GM21526 (cell line): ENCODE measurements around the gene PRKAG2.
"Not testable (repeated sequence)": the region's sequence is repeated elsewhere in the genome, so short reads cannot be mapped to it uniquely, and the experiment has no call there.

Experiments used
- ATAC-seq: cut with Tn5 transposase; IDR thresholded peaks from one replicate; pipeline ENCODE4 v1.9.1; 2021; ENCODE audit warnings: moderate library complexity; ENCODE audit not compliant: unreplicated experiment, low FRiP score

The PRKAG2 gene

DNA sequence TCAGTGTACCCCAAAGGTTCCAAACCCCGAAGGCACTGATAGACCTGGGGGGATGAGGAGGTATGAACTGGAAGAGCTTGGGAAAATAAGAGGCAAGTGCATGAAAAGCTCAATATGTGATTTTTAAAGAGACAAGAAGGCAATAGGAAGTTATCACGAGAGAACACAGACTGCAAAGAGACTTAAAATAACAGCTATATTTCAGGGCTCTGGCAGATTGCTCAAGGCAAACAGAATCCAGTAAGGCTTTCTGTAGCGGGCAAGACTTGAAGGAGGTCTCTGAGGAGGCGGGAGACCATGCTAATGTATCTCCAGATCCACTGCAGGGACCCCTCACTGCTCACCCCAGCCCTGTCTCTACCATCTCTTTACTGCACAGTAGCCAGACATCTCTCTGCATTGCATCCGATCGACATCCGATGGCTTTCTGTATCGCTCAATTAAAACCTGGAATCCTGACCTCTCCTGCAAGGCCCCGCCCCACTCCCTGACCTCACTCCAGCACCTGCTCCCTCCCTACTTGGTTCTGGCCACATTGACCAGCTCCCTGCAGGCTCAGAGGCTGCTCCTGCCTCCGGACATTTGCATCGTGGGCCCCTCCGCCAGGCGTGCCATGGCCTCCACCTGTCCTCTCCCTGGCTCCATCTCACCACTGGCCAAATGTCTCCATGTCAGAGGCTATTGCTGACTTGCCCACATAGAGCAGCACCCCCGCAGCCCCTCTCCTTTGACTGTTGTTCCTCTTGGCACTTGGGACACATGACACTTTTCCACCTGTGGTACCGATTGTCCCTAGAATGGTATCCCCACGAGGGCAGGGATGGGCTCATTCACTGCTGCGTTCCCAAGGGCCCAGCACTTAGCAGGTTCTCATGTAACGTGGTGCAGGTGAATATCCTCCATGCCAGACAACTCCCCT is 118.0 kb downstream of the PRKAG2 start:
- no peak for ATAC-seq

DNA sequence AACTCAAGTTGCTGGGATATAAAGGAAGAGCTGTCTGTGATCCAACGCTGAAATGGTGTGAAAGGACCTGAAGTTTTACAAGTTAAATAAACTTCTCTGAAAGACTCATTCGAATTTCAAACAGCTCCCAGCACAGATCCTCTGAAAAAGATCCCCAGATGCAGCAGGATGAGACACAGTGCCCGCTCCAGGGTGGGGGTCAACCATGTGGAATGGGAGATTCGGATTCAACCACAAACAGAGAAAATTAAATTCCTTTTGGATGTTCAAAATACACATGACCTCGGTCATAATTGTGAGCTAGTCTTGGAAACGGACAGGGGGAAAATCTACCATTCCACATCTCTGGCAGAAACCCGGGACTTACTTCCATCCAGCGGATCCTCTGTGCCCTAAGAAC is 119.6 kb downstream of the PRKAG2 start:
- no peak for ATAC-seq

DNA sequence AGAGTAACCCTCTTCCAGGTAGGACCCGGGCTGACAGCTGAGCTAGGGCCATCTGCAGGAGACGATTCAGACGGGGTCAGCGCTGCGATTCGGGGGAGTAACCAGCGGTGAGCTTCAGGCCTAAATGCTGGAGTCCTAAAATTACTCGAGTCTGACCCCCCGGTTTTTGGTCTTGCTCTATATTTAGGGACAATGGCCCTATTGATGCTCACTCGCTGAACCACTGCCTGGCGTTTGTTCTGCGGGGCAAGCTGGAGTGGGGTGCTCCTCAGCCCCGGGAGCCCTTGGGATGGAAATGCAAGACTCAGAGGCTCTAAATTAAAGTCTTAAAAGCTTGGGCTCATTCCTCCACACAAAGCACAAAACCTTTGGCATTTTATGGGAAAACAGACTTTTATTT is 120.0 kb downstream of the PRKAG2 start:
- no peak for ATAC-seq

DNA sequence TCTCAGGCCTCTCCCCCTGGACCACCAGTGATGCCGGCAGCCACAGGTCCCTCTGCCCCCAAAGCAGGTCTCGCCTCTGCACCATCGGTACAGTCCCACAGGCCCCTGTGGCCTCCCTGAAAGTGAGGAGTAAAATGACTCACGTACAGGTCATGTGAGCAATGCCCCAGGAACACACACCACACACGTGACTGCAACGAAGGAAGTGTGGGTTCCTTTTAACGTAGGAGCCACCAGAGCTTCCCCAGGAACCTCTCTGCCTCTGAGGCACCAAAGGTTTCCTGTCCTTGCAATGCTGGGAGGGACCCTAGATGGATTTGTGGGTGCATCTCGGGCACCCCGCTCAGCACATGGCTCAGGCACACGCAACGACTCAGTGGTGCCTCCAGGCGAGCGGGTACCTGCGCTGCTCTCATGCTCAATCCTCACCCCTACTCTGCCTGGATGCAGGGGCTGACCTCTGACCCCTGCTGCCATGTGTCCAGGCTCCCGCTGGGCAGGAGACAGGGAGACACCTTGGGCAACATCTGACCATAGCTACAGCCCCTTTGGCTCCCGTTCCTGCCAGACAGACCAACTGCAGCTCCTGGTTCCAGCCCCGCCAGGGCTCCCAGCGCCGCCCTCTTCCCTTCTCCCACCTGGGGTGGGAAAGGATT is 120.7 kb downstream of the PRKAG2 start:
- ATAC-seq, result no peak

DNA sequence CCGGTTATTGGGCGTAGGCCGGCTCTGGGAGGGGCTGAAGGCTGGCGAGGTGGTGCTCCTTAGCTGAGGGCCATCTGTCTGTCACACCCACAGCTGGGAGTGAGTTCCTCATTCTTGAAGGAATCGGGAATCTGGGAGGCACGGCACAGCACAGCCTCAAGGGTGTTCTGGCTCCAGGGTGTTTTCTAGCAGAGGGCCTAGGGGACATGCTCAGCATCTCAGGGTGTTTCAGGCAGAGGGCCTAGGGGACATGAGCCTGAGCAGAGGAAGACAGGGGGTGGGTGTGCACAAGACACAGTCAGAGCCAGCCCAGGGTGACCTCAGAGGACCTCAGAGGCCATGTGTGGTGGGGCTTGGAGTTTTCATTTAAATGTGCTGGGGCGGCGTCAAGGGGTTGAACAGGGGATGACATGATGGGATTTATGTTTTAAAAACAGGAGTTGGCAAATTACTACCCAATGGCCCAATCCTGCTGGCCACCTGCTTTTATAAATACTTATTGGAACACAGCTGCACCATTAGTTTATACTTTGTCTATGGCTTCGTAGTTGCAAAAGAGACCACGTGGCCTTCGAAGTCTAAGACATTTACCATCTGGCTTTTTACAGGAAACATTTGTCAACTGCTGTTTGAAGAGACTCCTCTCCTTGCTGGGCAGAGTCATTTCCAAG is 121.6 kb downstream of the PRKAG2 start:
- ATAC-seq, result no peak

DNA sequence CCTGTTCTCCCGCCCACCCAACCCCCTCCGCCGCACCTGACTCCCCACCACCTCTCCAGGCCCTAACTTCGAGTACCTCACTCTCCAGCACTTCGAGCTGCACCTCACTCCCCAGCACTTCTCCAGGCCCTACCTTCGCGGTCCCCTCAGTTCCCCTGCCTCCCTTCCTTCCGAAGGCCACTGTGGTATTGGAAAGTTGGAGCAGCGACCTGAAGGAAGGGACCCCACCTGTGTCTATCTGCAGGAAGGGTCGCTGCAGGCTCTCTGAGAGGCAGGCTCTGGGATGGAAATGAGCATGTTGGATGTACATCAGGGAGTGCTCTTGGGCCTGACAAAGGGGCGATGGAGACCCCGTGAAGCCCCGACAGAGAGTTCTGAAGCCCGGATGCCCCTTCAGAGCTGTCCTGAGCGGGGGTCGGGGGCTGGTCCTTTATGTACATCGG is 122.2 kb downstream of the PRKAG2 start:
- no peak for ATAC-seq

DNA sequence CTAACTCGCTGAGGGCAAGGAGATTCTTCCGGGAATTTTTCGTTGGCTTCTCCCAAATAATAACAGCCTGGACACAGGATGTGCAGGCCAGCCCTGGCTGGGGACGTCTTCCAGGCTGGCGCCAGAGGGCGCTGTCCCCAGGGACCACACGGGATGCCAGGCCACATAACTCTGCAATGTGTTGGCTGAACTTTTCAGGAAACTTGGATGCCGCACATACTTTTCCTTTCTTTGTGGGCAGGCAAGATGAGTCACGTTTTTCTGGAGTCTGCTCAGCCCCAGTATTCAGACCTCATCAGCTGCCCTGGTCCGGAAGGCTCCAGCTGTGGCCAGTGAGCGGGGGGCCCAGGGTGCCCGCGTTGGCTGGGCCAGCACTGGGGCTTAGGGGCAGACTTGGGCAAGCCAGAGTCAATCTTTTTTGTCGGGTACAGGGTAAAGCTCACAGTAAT is 122.7 kb downstream of the PRKAG2 start:
- no peak for ATAC-seq

DNA sequence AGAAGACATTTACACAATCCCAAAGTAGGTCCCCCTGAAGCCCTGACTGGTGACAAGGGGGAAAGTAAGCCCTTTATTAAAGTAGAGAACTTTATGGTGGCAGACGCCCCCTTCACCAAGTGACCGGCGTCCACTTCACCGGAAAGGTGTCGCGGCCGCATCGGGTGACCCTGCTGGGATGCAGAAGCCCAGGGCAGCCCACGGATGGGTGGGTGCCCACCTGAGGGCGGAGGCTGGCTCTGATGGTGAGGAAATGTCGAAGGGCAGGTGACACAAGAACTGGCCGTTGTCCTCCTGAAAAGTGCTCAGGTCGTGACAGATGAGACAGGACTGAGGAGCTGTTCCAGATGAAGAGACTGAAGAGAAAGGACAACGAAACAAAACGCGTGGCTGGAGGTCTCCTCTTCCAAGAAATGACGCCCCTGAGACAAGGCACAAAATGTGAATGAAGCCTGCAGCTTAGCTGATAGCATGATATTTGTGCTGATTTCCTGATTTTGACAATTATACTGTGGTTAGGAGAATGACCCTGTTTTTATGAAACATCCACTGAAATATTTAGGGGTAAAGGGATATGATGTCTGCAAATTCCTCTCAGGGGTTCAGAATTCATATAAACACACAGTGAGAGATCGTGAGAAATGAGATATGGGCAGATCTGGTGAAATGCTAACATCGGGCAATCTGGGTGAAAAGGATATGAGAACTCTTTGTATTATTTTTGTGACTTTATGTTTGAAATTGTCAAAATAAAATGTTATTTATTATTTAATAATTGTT is 123.9 kb downstream of the PRKAG2 start:
- no peak for ATAC-seq

DNA sequence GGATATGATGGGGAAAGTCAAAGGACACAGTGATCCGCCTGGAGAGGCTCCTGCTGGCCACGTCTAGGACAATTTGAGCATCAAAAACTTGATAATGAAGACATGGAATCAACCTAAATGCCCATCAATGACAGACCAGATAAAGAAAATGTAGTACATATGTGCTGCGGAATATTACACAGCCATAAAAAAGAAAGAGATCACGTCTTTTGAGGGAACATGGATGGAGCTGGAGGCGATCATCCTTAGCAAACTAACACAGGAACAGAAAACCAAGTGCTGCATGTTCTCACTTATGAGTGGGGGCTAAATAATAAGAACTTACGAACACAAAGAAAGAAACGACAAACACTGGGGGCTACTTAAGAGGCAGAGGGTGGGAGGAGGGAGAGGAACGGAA is 124.9 kb downstream of the PRKAG2 start:
- no peak for ATAC-seq

DNA sequence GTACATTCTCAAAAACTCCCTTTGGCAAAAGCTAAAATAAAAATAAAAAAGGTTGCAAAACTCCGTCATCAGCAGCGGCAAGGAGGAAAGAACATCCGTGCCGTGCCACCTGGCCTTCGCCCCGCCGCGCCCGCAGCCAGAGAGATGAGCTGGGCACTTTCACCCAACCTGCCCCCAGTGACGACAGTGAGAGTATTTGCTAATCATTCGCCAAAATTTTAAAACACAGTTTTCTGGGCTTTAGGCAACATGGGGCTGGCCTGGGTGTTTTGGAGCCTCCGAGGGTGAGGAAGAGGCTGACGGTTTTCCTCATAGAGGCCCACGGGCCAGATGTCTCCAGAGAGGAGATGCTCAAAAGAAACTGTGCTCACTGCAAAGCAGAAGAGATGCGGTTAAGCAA is 128.2 kb downstream of the PRKAG2 start:
- no peak for ATAC-seq

DNA sequence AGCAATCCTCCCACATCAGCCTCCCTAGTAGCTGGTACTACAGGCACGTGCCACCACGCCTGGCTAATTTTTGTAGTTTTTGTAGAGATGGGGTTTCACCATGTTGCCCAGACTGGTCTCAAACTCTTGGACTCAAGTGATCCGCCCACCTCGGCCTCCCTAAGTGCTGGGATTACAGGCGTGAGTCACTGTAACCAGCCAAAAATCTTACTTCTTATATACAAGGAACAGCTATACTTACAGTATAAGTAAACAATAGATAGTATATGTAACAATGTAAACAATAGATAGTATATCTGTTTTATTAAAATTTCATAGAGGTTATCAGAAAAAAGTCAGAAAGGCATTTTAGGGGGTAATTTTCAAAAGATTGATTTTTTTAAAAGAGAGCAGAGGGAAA is 128.9 kb downstream of the PRKAG2 start:
- ATAC-seq, result not testable (repeated sequence)

DNA sequence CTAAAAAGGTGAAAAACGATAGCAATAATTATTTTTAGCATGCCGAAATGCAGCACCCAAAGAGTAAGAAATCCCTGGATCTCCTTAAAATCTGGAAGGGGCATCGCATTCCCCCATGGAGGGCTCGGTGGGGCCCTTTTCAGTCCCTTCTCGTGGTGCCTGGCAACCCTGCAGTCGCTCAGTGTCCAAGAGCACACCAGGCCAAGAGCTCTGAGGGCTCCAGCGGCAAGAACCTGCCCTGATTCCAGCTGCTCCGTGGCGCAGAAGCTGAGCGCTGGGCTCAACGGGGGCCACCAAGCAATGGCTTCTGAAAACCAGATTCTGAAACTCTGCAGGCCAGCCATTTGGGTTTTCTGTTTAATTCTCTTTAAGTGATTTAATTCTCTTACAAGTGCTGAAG is 131.2 kb downstream of the PRKAG2 start:
- ATAC-seq, result no peak

DNA sequence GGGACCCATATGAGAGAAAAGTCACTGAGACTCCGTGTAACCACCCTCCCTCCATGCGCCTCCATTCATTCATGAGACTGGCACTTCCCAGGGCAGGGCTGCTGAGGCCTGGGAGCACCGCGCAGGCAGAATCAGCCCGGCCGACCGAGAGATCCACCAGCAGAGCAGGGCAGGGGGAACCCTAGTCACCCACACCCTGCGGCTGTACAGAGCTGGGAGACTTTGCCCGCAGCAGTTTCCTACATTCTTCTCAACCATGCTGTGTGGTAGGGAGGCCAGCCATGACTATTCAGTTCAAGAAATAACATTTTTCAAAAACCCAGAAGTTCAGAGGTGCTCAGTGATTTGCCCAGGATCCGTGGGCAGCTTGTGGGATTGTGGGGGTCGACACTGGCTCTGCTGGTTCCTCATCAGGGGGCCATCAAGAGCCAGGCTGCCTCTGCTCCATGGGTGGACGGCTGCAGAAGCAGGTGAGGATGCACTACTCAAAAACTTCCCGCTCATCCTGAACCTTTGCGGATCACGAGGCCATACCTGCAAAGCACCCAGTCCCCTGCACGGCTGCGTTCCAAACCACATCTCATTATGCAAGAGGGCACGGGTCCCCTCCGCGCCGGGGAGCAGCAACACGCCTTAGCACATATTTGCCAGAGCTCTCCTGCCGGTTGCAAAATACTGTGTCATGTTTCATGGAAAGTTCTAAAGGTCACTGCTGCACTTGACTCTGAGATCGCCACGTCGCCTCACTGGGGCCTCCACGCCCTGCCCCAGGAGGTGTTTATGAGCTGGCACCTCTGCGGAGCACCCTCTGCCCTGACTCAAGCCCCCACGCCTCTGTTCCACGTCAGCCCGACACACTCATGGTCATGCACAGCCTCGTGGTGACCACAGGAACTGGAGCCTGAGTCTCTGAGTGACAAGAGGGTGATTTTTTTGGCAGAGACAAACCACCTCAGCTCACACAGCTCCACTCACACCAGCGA is 132.0 kb downstream of the PRKAG2 start:
- no peak for ATAC-seq

DNA sequence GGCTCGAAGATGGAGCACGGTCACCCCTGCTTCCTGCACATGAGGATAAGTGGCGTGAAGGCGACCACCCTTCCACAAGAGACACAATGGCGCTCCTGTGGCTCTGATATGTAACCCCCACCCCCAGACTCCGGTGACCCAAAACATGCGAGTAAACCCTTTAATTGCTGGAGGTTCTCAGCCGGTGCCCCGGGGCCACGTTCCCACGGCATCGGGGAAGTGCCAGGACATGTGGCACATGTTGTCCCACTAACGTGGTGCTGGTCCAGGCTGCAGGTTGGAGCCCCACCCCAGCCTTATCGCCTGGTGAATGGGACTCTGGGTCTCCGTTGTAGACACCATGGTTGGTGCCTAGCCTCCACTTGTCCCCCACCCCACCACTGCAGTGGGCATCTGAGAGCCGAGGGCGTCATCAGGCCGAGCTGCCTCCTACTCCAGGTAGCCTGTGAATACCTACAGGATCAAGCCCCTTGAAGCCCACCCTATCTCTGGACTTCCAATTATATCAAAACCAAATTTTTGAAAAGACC is 132.8 kb downstream of the PRKAG2 start:
- no peak for ATAC-seq

DNA sequence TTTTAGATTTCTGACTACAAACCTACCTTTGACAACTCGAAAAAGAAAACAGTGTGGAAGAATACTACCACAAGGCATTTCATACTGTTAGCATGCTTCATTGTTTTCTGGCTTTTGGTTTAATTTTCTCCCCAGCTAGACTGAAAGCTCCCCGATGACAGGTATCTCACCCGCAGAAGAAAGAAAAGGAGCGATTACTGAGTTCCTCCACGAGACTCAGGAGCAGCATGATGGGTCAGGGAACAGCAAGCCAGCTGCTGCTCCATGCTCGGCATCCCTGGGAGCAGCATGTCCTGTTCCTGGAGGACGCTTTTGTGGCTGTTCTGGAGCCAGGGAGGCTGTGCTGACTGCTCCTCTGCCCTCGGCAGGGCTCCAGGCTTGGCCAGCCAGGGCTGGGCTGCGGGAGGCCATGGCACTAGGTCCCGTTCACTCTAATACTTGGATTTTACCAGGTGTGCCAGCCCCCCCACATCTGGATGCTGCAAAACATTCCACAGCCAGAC is 133.4 kb downstream of the PRKAG2 start:
- no peak for ATAC-seq

DNA sequence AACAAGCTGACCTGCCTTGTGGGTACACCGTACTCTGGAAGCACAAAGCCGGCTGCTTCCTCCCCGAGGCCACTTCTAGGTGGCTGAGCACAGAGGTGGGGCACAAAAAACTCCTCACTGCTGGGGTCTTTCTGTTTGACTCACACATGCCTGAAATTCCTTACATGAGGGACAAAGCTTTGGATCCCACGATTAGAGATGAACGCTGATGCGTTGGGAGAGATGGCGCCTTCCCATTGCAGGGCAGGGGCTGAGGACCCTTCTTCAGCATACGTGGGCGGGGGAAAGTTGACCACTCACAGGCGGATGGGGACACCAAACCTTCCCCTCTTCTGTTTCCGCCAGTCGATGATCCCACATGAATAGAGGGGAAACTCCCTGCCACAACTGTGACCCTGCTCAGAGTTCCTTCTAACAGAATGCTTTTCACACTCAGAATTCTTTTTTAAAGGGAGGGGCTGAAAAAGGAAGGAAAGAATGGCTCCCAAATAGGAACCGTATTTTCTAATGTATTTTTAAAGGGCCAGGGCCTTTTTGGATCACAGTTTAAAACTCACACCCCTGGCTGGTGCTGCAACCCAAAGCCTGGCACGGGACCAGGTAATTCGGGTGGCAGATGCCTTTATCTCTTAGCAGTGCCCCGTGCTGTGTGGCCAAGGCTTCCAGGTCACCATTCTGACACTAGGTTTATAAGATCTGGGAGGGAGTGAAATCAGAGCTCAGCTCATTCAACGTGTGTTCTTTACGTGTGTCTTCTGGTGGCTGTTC is 134.0 kb downstream of the PRKAG2 start:
- ATAC-seq, result no peak

DNA sequence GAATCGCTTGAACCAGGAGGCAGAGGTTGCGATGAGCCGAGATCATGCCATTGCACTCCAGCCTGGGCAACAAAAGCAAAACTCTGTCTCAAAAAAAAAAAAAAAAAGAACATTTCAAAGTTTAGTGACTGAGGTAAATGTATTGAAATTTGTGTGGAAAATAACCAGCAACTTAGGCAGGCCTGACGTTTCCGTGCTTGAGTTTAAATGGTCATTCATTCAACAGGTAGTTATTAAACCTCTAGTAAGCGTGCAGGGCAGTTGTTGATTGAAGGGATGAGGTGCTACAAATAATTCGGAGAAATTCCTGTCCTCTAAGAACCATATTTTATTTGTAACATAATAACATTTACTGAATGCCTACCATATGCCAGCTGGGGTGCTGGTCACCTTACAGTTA is 135.3 kb downstream of the PRKAG2 start:
- ATAC-seq, result no peak
